NAMALWA (cell line): Measurements from ENCODE around the gene DDX39B.
"Not testable (repeated sequence)": the region's sequence is repeated elsewhere in the genome, so short reads cannot be mapped to it uniquely, and the experiment has no call there.

Experiments
- DNase-seq: peaks from one replicate; pipeline ENCODE4 v3.0.0-alpha.2; 2015; ENCODE audit warnings: low spot score

DDX39B gene

DNA sequence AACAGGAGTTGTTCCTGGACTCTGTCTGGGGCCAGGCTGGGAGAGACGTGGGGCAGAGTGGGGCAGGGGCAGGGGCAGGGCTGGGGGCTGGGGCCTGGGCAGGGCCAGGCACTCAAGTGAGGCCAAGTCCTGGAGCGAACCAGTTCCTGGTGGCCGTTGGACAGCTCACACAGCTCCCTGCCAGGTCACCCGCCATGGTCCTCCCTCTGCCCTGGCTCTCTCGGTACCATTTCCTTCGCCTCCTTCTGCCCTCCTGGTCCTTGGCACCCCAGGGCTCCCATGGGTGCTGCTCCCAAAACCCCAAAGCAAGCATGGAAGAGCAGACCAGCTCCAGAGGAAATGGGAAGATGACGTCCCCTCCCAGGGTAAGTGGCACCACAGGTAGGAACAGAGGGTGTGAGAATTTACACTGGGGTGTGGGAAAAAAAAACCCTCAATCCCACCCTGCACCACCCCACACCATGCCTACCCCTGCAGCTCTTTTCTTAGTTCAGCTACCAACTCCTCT, 12.9 kb downstream of the DDX39B start, which contains the start of gene MCCD1:
Gene MCCD1, plus strand, starts transcription at position 142 of the 508 bp plus-strand sequence. Its CDS starts 53 bp downstream, at position 195.
- DNase-seq: peak; percentile 6

DNA sequence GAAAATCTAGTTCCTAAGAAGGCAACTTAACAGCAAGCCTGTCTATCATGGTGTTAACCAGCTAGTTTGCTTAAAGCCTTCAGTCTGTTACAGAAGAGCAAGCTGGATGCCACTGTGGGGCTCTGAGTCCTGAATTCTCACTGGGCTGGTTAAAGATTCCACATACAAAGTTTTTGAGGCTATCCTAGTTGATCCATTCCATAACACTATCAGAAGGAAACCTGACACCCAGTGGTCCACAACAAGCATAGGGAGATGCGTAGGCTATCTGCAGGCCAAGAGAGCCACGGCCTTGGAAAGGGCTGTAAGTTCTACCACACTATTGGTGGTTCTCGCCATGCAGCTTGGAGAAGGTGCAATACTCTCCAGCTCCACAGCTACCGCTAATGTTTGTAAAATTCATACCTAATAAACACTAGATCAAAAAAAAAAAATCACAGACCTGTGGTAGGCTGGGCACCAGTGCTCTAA, 13.5 kb downstream of the DDX39B start:
- peak; percentile 29 for DNase-seq

DNA sequence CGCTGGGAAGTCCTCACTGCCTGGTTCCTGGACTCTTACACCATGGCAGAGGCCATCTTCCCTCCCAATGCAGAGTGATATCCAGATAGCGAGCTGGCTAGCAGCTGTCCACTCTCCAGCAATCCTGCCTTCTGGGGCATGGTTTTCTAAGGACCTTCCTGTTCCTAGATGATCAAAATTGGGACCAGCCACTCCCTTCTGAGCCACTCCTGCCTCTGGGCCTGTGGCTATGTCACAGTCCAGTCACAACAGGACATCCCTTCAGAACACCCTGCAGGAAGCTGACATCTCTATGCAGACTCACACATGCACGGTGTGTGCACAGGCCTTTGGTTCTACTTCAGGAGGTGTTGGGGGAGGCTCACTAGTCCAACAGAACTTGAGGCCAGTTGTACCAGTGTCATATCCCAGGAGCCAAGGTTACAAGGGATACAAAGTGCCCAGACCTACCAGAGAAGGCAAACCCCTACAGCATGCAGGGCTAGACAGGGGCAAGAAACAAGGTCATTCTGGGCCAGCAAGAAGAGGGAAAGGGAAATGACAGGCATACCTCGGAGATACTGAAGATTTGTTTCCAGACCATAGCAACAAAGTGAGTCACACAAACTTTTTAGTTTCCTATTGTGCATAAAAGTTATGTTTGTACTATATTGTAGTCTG, 15.7 kb downstream of the DDX39B start:
- no peak for DNase-seq

DNA sequence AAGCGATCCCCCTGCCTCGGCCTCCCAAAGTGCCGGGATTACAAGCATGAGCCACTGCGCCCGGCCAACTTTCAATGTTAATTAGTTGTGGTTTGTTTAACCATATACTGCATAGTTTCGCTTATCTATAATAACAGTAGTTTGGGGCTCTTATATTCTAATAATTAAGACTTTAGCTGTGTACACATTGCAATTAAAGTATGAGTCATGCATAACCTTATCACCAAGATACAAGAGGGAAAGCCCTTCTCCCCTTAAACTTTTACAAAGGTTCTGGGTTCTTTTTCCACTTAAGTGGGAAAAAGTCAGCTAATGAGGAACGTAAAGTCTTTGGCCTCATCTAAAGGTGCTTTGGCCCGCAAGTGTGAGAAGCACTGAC, 16.3 kb downstream of the DDX39B start:
- no peak for DNase-seq

DNA sequence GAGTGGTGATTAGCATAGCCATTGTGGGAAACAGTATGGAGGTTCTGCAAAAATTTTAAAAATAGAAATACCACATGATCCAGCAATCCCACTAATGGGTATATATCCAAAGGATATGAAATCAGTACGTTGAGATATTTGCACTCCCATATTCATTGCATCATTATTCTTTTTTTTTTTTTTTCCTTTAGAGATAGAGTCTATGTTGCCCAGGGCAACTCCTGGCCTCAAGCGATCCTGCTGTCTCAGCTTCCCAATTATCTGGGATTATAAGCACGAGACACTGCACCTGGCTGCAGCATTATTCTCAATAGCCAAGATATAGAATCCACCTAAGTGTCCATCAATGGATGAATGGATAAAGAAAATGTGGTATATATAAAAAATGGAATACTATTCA, 20.0 kb downstream of the DDX39B start:
- no peak for DNase-seq

DNA sequence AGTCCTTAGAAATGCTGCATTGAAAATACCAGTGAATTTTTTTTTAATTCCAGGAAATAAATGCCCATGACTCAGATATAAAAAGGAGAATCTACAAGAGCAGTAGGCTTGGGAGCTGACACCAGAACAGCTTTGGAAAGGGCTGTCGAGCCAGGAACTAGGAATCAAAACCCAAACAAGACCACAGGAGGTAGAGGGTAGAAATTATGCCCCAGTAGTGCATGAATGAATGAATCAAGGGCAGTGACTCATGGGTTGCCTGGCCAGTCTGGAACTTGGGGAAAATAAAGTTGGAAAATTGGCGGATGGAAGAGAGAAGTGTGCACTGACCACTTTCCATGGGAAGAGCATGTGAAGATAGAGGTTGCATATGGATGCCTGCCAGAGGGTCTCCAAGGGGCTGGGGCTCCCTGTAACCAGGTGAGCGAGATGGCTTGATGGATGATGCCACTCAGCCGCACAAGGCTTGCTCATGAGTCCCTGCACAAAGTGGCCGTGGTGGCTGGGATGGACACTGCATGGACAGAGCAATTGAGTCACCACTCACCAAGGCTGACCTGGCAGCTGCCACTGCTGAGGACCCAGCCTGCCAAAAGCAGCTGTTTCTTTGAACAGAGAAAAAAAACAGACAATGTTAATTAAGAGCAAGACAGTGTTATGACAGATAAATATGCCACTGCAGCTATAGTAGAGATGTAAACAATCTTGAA, 28.2 kb downstream of the DDX39B start:
- no peak for DNase-seq

DNA sequence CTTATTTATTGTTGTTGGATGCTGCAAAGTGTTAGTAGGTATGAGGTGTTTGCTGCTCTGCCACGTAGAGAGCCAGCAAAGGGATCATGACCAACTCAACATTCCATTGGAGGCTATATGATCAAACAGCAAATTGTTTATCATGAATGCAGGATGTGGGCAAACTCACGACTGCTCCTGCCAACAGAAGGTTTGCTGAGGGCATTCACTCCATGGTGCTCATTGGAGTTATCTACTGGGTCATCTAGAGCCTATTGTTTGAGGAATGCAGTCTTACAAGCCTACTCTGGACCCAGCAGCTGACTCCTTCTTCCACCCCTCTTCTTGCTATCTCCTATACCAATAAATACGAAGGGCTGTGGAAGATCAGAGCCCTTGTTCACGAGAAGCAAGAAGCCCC, 31.8 kb downstream of the DDX39B start:
- no peak for DNase-seq

DNA sequence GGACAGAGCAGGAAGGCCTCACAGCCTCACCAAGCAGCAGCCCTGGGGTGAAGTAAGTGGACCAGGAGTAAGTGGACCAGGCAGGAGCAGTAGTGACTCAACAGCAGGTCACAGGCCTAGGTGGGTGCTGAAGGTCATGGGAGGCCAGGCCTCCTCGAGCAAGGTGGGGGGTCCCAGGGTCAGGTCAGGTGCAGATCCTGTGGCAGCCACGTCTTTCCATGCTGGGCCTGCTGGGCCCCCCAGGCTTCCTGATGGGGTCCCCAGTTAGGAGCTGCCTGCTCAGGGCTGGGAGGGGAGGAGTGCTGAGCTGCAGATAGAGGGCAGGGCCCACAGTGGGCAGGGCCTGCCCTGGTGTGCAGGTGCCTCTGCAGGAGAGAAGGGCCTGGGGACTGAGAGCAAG, 32.8 kb downstream of the DDX39B start:
- DNase-seq: not testable (repeated sequence)

DNA sequence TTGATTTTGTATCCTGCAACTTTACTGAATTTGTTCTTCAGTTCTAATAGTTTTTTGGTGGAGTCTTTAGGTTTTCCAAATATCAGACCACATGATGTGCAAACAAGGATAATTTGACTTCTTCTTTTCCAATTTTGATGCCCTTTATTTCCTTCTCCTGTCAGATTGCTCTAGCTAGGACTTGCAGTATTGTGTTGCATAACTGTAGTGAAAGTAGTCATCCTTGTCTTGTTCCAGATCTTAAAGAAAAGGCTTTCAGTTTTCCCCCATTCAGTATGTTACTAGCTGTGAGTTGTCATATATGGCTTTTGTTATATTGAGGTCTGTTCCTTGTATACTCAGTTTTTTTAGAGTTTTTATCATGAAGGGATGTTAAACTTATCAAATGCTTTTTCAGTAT, 39.2 kb downstream of the DDX39B start:
- DNase-seq: no peak

DNA sequence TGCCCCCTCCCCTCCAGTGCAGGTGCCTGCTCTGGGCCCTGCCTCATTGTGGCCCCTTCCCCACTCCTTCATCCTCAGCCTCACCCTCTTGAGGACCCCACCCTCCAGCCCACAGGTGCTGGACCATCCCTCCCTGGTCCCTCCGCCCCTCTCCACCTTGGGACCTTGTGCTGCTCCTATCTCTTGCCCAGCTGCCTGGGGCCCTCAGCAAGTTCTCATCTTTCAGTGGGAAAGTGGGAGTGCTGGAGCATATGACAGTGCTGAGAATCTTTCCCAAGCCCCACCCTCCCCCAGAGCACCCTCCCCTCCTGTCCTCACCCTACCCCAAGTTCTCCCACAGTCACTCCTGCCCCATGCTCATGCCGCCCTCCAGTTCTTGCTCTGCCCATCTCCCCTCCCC, 42.2 kb downstream of the DDX39B start:
- DNase-seq: not testable (repeated sequence)

DNA sequence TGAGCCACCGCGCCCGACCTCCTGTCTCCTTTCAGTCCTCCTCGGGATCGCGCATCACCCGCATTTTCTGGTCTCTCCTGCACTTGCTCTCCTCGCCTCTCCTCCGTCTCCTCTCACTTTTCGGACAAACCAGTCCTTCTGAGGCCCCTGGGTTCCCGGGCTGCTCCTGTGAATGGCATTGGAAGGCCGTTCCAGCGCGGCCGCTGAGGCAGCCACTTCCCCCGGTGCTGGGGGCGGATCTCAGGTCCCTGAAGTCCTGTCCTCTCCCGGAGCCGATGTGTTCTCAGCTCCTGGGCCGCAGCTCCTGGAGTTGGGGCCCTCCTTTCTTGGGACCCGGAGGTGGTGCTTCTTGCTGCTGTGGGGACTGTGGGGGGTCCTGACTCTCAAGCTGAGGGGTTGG, 43.1 kb downstream of the DDX39B start:
- DNase-seq: no peak

DNA sequence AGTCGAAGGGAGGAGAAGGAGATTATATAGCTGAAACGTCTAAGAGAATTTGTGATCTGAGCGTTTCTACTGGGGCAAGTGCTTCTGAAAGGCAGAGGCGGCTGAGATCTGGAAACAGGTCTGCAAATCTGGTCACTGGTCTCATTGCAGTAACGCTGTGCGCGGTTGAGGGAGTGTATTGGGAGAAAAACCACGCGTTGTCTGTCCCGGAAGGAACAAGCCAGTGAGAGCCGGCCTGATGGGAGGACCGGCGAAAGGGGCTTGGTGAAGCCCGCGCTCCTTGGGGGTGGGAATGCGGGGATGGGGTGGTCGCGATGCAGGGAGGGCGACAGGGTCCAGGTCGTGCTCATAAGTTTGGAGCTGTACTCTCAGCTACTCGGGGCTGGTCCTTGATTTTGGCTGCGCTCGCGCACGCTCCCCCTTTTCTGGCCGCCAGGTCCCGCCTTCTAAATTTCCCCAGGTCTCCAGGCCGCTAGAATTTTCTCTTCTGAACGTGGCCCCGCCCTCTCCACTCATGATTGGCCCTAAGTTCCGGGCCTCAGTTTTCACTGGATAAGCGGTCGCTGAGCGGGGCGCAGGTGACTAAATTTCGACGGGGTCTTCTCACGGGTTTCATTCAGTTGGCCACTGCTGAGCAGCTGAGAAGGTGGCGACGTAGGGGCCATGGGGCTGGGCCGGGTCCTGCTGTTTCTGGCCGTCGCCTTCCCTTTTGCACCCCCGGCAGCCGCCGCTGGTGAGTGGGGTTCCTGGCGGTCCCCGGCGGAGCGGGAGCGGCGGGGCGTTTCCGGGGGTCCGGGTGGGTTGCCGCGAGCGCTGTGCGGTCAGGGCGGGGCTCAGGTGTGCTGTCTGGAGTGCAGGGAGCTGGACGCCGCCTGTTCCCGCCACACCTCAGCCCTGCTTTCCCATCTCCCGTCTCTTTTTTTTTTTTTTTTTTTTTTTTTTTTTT, 44.0 kb downstream of the DDX39B start, which contains the start of gene MICB:
Gene MICB, plus strand, starts transcription at position 615 of the 946 bp plus-strand sequence. Its CDS starts 49 bp downstream, at position 664.
- DNase-seq: peak; percentile 87

DNA sequence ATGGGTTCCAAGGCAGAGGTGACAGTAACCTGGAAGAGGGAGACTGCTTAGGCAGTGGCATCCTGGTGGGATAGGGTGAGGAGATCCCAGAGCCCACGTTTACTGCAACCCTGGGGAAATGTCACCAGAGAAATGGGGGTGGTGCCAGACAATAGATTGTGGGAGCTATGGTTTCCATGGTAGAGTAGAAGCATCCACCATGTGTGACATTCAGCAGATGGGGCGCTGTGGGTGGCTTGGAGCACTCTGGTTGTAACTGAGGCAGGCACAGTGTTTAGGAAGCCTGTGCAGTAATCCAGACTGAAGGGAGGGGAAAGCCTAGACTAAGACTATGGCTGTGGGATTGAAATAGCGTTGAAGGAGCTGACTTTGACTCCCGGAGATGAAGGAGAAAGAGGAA, 45.0 kb downstream of the DDX39B start:
- DNase-seq: peak; percentile 56

DNA sequence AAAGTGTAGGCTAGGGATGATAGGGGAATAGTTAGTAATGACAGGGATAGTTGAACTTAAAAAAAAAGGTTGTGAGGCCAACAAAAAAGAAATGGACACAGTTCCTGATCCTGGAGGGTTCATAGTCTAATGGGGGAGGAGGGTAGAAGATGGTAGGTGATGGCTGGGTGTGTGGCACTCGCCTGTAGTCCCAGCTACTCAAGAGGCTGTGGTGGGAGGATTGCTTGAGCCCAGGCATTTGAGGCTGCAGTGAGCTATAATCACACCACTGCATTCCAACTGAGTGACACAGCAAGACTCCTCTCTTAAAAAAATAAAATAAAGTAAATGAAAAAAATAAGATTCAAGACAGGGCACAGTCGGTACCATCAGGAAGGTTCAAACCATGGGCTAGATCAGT, 46.2 kb downstream of the DDX39B start:
- DNase-seq: peak; percentile 26

DNA sequence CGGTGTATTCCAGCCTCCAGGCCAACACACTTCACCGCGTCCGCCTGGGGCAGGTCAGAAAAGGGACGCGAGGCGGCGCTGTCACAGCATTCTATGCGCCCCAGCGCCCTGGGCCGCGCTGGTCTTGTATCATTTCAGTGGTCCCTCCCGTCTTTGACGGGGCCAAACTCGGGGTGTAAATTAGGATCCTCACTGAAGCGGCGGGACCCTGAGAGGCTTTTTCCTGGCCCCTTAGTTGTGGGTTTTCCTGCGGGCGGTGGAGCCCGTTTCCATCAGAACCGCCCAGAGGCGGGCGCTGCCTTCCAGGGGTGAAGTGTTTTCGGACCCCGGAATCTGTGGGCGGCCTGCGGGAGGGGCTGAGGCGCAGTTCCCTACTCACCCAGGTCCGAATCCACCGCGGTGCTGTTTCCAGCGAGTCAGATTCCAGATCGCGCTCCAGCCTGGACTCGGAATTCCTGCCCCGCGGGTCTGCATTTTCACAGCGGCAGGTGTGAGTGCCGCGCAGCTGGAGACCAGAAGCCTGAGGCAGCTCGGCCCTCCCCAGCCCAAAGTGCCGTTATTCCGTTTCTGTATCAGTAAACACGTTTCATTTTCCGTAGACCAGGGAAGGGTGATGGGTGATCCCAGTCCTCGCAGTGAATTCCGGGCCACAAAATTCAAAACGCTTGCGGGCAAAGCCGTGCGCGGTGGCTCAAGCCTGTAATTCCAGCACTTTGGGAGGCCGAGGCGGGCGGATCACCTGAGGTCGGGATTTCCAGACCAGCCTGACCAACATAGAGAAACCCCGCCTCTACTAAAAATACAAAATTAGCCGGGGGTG, 47.7 kb downstream of the DDX39B start:
- DNase-seq: peak; percentile 89

DNA sequence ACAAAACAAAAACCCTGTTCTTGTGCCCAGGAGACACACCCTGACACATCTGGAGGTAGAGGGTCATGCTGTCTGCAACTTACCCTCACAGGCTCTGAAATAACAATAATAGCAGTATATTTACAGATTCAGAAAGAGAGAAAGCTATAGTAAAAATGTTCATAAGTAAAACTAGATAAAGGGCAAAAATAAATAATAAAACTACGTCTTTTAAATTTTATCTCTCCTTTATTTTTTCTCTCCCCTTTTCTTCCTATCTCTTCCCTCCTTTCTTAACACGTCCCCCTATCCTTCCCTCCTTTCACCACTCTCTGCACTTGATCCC, 48.3 kb downstream of the DDX39B start:
- DNase-seq: not testable (repeated sequence)

DNA sequence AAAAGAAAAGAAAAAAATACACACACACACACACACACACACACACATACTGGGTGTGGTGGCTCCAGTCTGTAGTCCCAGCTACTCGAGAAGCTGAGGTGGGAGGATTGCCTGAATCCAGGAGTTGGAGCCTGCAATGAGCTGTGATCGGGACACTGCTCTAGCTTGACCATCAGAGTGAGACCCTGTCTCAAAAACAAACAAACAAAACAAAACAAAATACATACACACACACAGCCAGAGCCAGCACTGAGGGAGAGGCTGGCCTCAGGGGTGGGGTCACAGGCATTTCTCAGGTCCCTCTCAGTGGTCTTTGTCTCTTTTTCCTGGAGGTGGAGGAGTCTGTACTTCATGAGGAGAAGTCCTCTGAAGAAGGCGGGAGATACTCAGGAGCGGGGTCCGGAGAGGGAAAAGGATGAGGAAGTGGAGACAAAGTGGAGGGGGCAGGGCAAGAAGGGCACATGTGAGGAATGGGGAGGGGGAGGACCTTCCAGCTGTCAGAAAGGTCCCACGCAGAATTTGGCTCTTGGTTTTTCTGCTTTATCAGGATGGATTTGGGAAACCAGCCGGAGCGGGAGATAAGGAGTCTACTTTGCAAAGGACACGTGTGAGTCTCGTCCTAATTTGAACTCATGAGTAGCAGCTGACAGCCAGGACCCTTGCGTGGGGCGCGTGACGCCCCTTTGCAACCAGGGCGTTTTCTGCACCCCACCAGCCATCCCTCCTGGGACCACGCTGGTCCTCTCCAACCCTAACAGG, 51.5 kb downstream of the DDX39B start:
- no peak for DNase-seq

DNA sequence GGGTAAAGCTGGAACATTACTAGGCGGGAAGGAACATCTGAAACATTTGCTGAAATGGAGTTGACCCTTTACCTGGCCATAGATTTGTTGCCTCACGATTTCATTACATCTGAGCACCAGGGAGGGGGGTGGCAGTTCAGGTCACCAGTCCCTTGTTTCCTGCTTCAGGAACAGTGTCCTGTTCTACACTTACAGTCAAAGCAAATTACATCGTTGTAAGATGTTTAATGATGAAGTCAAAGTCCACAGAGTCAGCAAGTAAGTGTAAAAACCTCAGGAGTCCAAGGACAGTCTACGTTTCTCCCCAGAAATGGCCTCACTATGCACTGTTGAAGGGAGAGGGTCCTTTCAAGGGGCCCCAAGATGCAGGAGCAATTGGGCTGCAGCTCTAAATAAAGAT, 52.7 kb downstream of the DDX39B start:
- DNase-seq: no peak

DNA sequence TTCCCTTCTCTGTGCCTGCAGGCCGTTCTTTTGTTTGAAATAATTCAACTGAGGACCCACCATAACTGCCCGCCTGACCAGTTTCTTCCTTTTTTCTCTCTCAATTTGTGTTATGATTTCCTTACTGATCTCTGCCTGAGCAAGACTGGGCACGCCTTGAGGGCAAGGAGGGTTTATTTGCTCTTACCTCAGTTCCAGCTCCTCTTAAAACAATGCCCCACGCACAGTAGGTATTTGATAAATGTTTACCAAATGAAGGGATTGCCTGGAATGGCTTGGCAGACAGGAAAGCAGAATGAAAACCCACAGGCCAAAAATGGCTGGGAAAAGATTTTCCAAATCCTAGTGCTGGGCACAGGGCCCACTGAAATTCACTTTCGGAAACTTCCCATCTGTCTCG, 54.1 kb downstream of the DDX39B start:
- not testable (repeated sequence) for DNase-seq

DNA sequence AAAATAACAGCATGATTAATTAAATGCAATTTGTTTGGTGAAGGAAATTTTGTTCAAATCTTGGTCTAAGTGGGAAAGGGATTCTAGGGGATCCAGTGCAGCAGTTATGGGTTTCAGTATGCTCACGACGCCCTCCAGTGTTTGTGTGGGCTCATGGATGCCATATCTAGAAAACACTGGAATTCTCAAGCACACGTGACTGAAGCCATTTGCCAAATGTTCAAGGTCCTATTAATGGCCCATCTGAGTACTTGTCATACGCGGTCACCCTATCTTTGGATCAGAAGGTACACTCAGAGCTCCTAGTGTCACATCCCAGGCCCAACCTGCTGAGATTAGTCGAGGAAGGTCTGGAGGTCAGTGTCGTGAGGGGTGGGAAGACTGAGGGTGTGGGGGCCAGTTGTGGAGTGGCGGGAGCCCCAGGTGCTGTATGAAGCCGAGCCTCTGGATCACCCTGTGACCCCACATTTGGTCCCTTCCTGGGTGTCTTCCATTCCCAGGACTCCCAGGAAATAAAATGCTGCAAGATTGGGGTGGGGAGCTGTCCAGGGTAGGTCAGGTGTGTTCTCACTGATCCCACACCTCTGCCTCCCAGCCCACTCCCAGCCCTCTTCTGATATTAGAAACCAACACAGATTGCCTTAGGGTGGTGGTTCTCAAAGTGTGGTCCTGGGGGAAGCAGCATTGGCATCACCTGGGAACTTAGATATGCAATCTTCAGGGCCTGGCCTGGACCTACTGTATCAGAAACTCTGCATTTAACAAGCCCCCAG, 55.6 kb downstream of the DDX39B start:
- not testable (repeated sequence) for DNase-seq
